Heart right ventricle (tissue), 16 donors: Measurements from ENCODE around the gene AIFM1. TPM values are rescaled to one million over a fixed set of nuclear protein-coding genes. Genes with fewer than 3 reads are reported as not detected.

ENCODE experiments used
- ATAC-seq, 8 donors: fragments of 200-7000 bp; cut with Tn5 transposase; one replicate each; pipeline ENCODE4 v1.9.1; 2020; ENCODE audit warnings: mild to moderate bottlenecking in 8 of 8, moderate library complexity in 8 of 8, moderate number of reproducible peaks in 1 of 8
- DNase-seq, 2 donors: peaks; one replicate each; pipeline ENCODE4 v3.0.0-alpha.2; 2020
- H3K27ac ChIP-seq, 10 donors: fragments of 200-600 bp; sonication (generic) in 2 of 10; one replicate each; pipeline versions ENCODE4 v1.5.0 to v1.8.0; 2020 to 2022; ENCODE audit warnings: mild to moderate bottlenecking in 3 of 10
- H3K27me3 ChIP-seq, 7 donors: fragments of 200-600 bp; one replicate each; pipeline ENCODE4 v1.8.0; 2021 to 2022; ENCODE audit warnings: mild to moderate bottlenecking in 2 of 7
- H3K36me3 ChIP-seq, 9 donors: fragments of 200-600 bp; sonication (generic) in 1 of 9; one replicate each; pipeline versions ENCODE4 v1.5.0 to v1.8.0; 2020 to 2022; ENCODE audit warnings: mild to moderate bottlenecking in 2 of 9
- H3K4me1 ChIP-seq, 9 donors: fragments of 200-600 bp; sonication (generic) in 1 of 9; one replicate each; pipeline versions ENCODE4 v1.5.0 to v1.8.0; 2020 to 2022; ENCODE audit warnings: mild to moderate bottlenecking in 4 of 9
- H3K4me3 ChIP-seq, 10 donors: fragments of 200-600 bp; sonication (generic) in 2 of 10; one replicate each; pipeline versions ENCODE4 v1.5.0 to v1.8.0; 2020 to 2022; ENCODE audit warnings: mild to moderate bottlenecking in 7 of 10, moderate library complexity in 2 of 10
- H3K9me3 ChIP-seq, 11 donors: fragments of 200-600 bp in 10 of 11; sonication (generic) in 2 of 11; one replicate each; pipeline versions ENCODE4 v1.5.0 to v1.8.0; 2013 to 2022; ENCODE audit warnings: mild to moderate bottlenecking in 2 of 11, control low read depth in 1 of 11, moderate library complexity in 1 of 11
- CTCF ChIP-seq, 9 donors: fragments of 200-600 bp; sonication (generic) in 2 of 9; IDR thresholded peaks; one replicate each; pipeline versions ENCODE4 v1.5.0 to v1.8.0; 2021 to 2022; ENCODE audit warnings: antibody characterized with exemption in 9 of 9, mild to moderate bottlenecking in 5 of 9, moderate library complexity in 1 of 9
- WGBS, 2 donors: extraction: QIAGEN DNeasy Blood & Tissue Kit; methylation state at CpG; one replicate each; pipeline ENCODE4 v1.1.7; 2013; ENCODE audit warnings: inconsistent platforms in 1 of 2; 5-methylcytosine and 5-hydroxymethylcytosine counted together
- intact Hi-C, 10 donors: fragments of 100-400 bp; cut with DNase I; formaldehyde crosslinking; loops; one replicate each; pipeline versions ENCODE4 v1.11.1 to v1.14.2; 2022
- polyA plus RNA-seq, 2 donors: library from polyadenylated mRNA; stranded (reverse); fragments of 200-250 nt; gene quantifications; one replicate each; pipeline ENCODE4 v1.2.3, GENCODE V29; 2013
- total RNA-seq, 10 donors: library from RNA; stranded (reverse); fragmentation: NEBNext Ultra II Directional in 3 of 10; extraction: Animal tissue kit (Norgen Biotek cat#: 25700) in 3 of 10; gene quantifications; one replicate each; pipeline versions ENCODE4 v1.2.1 to v1.2.4, GENCODE V29; 2021 to 2023
- donor health status: Arrhythmogenic right ventricular cardiomyopathy.
- donor health status: ischemic (EF 13 %, LVEDD 7.1; RV severe dilation, severe dysfunction).
- donor health status: healthy with polysubstance abuse.
- donor health status: DM: no; HTN: yes; CAD: no.
- donor health status: DM: no; HTN: no; CAD: no.
- donor health status: ischemic (EF 25% LVEDD 6.9; RV normal size, moderate dysfunction).
- donor health status: ischemic (EF 25% LVEDD 5.7; RV mildly dilated, moderate dysfunction).
- donor health status: healthy.
- donor health status: DM: yes; HTN: yes; CAD: no.
- donor health status: Ischemic cardiomyopathy.
- donor health status: ischemic (EF 35%, LVEDD 5.7; RV mildly dilated, moderate dysfunction).
- donor health status: nonischemic (EF 11% LVEDD 7.7; RV severe dilation, severe dysfunction).
- donor health status: DM: yes; HTN: yes; CAD: no.
- donor health status: PGD.
- donor health status: ischemic (EF 29% LVEDD 5.4; RV normal size, mild dysfunction).
- donor health status: nonischemic (EF 23%, LVEDD 6.1; RV moderate dilation, normal function).

Gene AIFM1
- total and polyA plus RNA-seq, 12 donors, result 93.8 to 165 (median 141) TPM

GRCh38 chrX:130111220-130112154 lies 54.2 kb downstream of the AIFM1 start:
- ATAC-seq, result peak in 1 of 8 donors; percentile 13
- no peaks in the 10 kb centered on the region for H3K36me3 ChIP-seq
- DNase-seq, result peak in 1 of 2 donors; percentile 19
- peak overlapping the region in 6 of 10 donors; percentile 48 to 97 (median 90) for H3K27ac ChIP-seq
- no peaks in the 10 kb centered on the region for H3K9me3 ChIP-seq
- no peaks in the 10 kb centered on the region for H3K27me3 ChIP-seq
- no peak for TF ChIP-seq CTCF (IDR thresholded peaks at IDR 0.05)
- intact Hi-C loops, result no loop called here
- WGBS, 2 donors, result 39% methylated on average over 31 to 42 of the region's 43 CpGs
- peaks cover 0 to 18% (median 6%) of the 10 kb centered on the region in 9 donors for H3K4me1 ChIP-seq
- H3K4me3 ChIP-seq, result peak overlapping the region in 9 of 10 donors; percentile 52 to 71 (median 64)

- WGBS, 2 donors, result 1% methylated on average over 84 of the region's 123 CpGs; no CpG with 5 or more reads in 1 of the 2 donors
- peak in 1 of 2 donors; percentile 47 for DNase-seq
Measured at GRCh38 chrX:130110379-130111219, 55.0 kb downstream of the AIFM1 start, which contains the start of gene ELF4. Gene ELF4 (minus strand): TSS chrX:130110497. CDS start chrX:130081330, 29,167 bp downstream.

GRCh38 chrX:130109429-130110378 lies 55.9 kb downstream of the AIFM1 start:
- Histone ChIP-seq H3K27me3 (no peaks in the 10 kb centered on the region), H3K4me1 (peaks cover 0 to 27% (median 7%) of the 10 kb centered on the region in 9 donors), H3K27ac (peak overlapping the region; percentile 70 to 97 (median 90)), H3K9me3 (no peaks in the 10 kb centered on the region), H3K36me3 (no peaks in the 10 kb centered on the region), H3K4me3 (peak overlapping the region; percentile 43 to 71 (median 64))
- ATAC-seq (peak; percentile 5 to 43 (median 28)), DNase-seq (peak in 1 of 2 donors; percentile 21)
- intact Hi-C loops, result no loop called here
- WGBS, 2 donors, result 4 to 15% methylated on average over 36 to 78 of the region's 81 CpGs
- no peak for TF ChIP-seq CTCF (IDR thresholded peaks at IDR 0.05)

More at GRCh38 chrX:130110379-130111219, 55.0 kb downstream of the AIFM1 start, which contains the start of gene ELF4:
- Histone ChIP-seq H3K4me1 (peaks cover 0 to 21% (median 6%) of the 10 kb centered on the region in 9 donors), H3K27ac (peak within 1 kb of the TSS; percentile 70 to 97 (median 90)), H3K36me3 (no peaks in the 10 kb centered on the region), H3K4me3 (peak within 1 kb of the TSS; percentile 43 to 71 (median 64)), H3K27me3 (no peaks in the 10 kb centered on the region), H3K9me3 (no peaks in the 10 kb centered on the region)
- TF ChIP-seq CTCF (IDR thresholded peaks at IDR 0.05), result peak in 1 of 9 donors; percentile 15
- intact Hi-C loops, result no loop called here
- peak in 7 of 8 donors; percentile 31 to 73 (median 55) for ATAC-seq
